Cardiac fibroblast (primary cell): ENCODE measurements around the gene EIF4A2.
A peak's percentile ranks its signal among the peaks of the same experiment; 100 is the strongest.

Source experiments
- DNase-seq, 2 donors: peaks; one replicate each; pipeline versions ENCODE4 v3.0.0 to v3.0.0-alpha.2; 2010; ENCODE audit warnings: low read depth in 2 of 2
- H3K4me3 ChIP-seq, 2 donors: replicated peaks in 1 of 2; 1 replicate in 1 of 2; 2 replicates in 1 of 2; pipeline ENCODE4 v1.5.1; 2011; ENCODE audit warnings: low read depth in 2 of 2, low read length in 2 of 2, mild to moderate bottlenecking in 2 of 2, moderate library complexity in 1 of 2
- TF ChIP-seq, protein P1 (sequence below): IDR thresholded peaks from one replicate; pipeline ENCODE4 v1.5.1; 2011; ENCODE audit warnings: low read depth, mild to moderate bottlenecking, low read length, inconsistent platforms

The EIF4A2 gene

DNA sequence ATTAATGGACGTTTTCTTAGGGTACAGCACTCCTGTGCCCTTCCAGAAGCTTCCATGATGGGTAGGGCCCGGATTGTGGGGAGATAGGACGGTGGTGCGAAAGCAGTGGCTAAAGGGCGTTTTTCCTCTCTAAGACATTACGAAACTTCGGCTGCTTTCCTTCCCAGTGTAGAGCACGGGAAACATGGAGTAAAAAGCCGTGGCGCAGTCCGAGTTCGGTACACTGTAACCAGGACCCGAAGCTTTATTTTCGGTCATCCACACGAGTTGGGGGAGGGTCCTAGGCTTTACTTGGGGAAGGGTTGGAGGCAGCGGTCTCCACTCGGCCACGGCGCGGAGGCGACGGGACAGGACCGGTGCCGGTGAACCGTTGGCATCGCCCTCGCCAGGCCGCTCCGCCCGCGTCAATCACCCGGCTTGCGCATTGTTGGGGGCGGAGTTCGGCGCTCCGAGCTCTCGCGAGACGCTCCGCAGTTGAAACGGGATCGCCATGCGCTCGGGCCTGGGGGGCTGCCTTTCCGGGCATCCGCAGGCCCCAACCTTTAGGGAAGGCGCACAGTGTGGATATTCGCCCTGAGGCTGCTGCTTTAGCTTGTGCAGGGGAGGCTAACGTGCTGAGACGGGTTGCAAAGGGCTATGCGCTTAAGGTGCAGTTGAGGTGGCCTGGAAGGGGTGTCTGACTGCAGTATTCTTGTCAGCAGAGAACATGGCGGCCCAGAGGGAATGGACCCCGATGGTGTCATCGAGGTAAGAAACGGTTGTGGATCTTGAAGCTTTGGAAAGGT, 546 bp downstream of the EIF4A2 start:
- TF ChIP-seq, protein P1, sequence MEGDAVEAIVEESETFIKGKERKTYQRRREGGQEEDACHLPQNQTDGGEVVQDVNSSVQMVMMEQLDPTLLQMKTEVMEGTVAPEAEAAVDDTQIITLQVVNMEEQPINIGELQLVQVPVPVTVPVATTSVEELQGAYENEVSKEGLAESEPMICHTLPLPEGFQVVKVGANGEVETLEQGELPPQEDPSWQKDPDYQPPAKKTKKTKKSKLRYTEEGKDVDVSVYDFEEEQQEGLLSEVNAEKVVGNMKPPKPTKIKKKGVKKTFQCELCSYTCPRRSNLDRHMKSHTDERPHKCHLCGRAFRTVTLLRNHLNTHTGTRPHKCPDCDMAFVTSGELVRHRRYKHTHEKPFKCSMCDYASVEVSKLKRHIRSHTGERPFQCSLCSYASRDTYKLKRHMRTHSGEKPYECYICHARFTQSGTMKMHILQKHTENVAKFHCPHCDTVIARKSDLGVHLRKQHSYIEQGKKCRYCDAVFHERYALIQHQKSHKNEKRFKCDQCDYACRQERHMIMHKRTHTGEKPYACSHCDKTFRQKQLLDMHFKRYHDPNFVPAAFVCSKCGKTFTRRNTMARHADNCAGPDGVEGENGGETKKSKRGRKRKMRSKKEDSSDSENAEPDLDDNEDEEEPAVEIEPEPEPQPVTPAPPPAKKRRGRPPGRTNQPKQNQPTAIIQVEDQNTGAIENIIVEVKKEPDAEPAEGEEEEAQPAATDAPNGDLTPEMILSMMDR: no peak
- DNase-seq: peak; percentile 76 to 85
- peak overlapping the region; percentile 69 to 93 for H3K4me3 ChIP-seq

GRCh38 chr3:186784820-186785494, 1.6 kb downstream of the EIF4A2 start:
- TF ChIP-seq, protein P1: no peak
- peak in 1 of 2 donors; percentile 24 for DNase-seq
- peak overlapping the region; percentile 69 to 93 for H3K4me3 ChIP-seq

GRCh38 chr3:186785495-186786018, 2.2 kb downstream of the EIF4A2 start:
- DNase-seq: no peak
- H3K4me3 ChIP-seq: peak overlapping the region; percentile 69 to 93
- TF ChIP-seq, protein P1: no peak

- H3K4me3 ChIP-seq: peak overlapping the region in 1 of 2 donors; percentile 28
- TF ChIP-seq, protein P1: no peak
- no peak for DNase-seq
These were observed 3.5 kb downstream of the EIF4A2 start for GRCh38 chr3:186786922-186787321.

GRCh38 chr3:186787642-186788481, 4.5 kb downstream of the EIF4A2 start:
- DNase-seq: no peak
- H3K4me3 ChIP-seq: no peak overlapping the region
- TF ChIP-seq, protein P1: no peak

GRCh38 chr3:186788482-186789370, 5.3 kb downstream of the EIF4A2 start:
- DNase-seq: no peak
- TF ChIP-seq, protein P1: no peak
- H3K4me3 ChIP-seq: no peak overlapping the region
